SK-N-SH treated with all-trans-retinoic acid at 6 μM for 48 hours (cell line): ENCODE data around the gene TRABD.

Source experiments
- ARNTL ChIP-seq: fragments of 450-650 bp; formaldehyde crosslinking; IDR thresholded peaks from 2 replicates; pipeline ENCODE4 v1.5.0; 2020; ENCODE audit warnings: low read depth, mild to moderate bottlenecking, moderate library complexity, borderline replicate concordance
- CSRNP3 ChIP-seq: fragments of 250-450 bp; sonication (Bioruptor Pico); IDR thresholded peaks from 2 replicates; pipeline ENCODE4 v1.5.1; 2021; ENCODE audit warnings: mild to moderate bottlenecking, moderate library complexity
- ESRRG ChIP-seq: fragments of 250-450 bp; sonication (Bioruptor Pico); IDR thresholded peaks from 2 replicates; pipeline ENCODE4 v1.6.1; 2021; ENCODE audit warnings: mild to moderate bottlenecking
- GLIS3 ChIP-seq: fragments of 250-450 bp; sonication (Bioruptor Pico); IDR thresholded peaks from 2 replicates; pipeline ENCODE4 v1.5.0; 2020; ENCODE audit warnings: mild to moderate bottlenecking, moderate library complexity
- PATZ1 ChIP-seq: fragments of 250-450 bp; sonication (Bioruptor Pico); IDR thresholded peaks from 2 replicates; pipeline ENCODE4 v1.8.0; 2020; ENCODE audit warnings: mild to moderate bottlenecking, moderate library complexity, borderline replicate concordance
- PPARA ChIP-seq: fragments of 250-450 bp; sonication (Bioruptor Pico); IDR thresholded peaks from 2 replicates; pipeline ENCODE4 v1.5.0; 2020; ENCODE audit warnings: mild to moderate bottlenecking, borderline replicate concordance
- RARB ChIP-seq: fragments of 250-450 bp; sonication (Bioruptor Pico); IDR thresholded peaks from 2 replicates; pipeline ENCODE4 v1.8.0; 2021; ENCODE audit warnings: mild to moderate bottlenecking, moderate library complexity
- TOX ChIP-seq: fragments of 250-450 bp; sonication (Bioruptor Pico); IDR thresholded peaks from 2 replicates; pipeline ENCODE4 v1.8.0; 2021; ENCODE audit warnings: mild to moderate bottlenecking, moderate library complexity, borderline replicate concordance
- TSHZ2 ChIP-seq: fragments of 250-450 bp; sonication (Bioruptor Pico); IDR thresholded peaks from 2 replicates; pipeline ENCODE4 v1.5.0; 2020; ENCODE audit warnings: mild to moderate bottlenecking, moderate library complexity
- ZFP30 ChIP-seq: fragments of 450-650 bp; formaldehyde crosslinking; IDR thresholded peaks from 2 replicates; pipeline ENCODE4 v1.5.0; 2022; ENCODE audit warnings: mild to moderate bottlenecking, moderate library complexity
- ZNF8 ChIP-seq: fragments of 450-650 bp; formaldehyde crosslinking; IDR thresholded peaks from 2 replicates; pipeline ENCODE4 v1.5.0; 2020; ENCODE audit warnings: mild to moderate bottlenecking, moderate library complexity

- no peak for TF ChIP-seq PATZ1 (CRISPR knock-in tag)
- no peak for TF ChIP-seq TOX (CRISPR knock-in tag)
- no peak for TF ChIP-seq ZFP30
- TF ChIP-seq ZNF8 (CRISPR knock-in tag), result no peak
- TF ChIP-seq CSRNP3, result no peak
- TF ChIP-seq ESRRG (CRISPR knock-in tag), result no peak
- no peak for TF ChIP-seq TSHZ2 (CRISPR knock-in tag)
- TF ChIP-seq ARNTL (CRISPR knock-in tag), result no peak
- TF ChIP-seq RARB, result no peak
- TF ChIP-seq GLIS3 (CRISPR knock-in tag), result no peak
- TF ChIP-seq PPARA, result no peak
These were observed 10.6 kb upstream of the TRABD start for GRCh38 chr22:50175191-50175461.
